NOMO-1 treated with DMSO at 0.1 percent for 48 hours (cell line): ENCODE results near the gene CAMTA1.

Source experiments
- DNase-seq: peaks from one replicate; lab custom pipeline; 2025; ENCODE audit not compliant: unreplicated experiment; lab: John Stamatoyannopoulos, UW

CAMTA1 gene

DNA sequence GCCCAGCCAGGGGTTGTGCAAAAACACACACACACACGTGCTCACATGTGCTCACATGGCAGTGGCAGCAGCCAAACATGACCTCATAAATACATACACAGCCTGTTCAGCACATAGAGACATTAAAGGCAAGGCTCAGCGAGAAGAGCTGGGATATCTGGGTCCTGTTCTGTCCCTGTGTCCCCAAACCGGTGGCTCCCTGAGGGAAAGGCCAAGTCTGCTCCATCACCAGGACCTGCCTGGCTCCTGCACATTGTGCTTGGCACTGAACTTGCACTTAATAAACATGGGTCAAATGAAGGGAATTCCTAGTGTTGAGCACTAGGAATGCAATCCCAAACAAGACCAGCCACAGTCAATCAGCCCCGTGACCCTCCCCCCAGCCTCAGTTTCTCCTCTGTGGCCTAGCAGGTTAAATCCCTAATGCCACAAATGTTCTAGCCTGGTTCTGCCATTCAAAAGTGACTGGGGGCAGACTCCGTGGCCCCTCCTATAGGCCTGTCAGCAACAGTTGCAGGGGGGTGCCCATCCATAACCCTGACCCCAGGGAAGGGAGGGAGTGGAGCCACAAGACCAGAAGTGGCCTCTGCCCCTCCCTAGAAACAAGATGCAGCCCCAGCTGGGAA, 825.0 kb downstream of the CAMTA1 start:
- no peak for DNase-seq

DNA sequence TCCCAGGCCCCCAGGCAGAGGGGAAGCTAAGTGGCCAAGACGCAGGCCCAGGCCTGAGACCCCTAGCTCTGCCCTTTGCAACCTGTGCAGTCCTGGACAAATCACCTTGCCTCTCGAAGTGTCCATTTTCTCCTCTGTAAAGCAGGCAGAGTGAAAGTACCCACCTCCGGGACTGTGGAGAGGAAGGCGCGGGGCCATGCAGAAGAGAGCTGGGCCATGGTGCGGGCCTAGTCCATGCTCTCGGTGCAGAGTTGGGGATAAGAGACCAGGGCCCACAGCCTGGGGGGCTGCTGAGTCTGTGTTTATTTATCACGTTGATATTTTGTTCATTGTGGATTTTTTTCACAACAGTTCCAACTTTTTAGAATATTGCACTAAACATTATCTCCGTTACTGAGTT, 825.7 kb downstream of the CAMTA1 start:
- no peak for DNase-seq

DNA sequence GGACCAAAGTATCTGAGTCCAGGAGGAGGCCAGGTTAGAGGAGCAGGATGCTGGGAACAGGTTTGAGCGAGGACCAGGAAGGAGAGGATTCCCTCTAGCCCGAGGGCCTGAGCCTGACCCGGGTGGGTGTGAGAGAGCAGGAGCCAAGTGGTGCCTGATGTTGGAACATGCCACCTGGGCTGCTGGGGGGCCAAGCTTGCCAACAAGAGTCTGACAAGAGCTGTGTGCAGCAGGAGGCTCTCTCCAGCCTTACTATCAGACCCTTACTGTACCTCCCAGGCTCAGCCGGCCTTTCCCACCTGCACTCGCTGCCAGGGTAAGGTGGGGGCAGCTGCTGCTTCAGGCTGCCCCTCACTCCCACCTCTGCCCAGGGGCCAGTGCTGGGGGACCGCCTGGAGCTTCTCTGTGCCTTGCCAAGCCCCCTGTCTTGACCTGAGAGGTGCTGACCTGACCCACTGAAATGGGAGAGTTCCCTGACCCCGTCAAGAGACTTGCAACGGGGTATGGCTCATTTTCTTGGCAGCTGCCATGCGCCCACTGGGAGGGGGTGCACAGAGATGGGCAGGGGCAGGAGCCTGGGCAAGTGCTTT, 826.3 kb downstream of the CAMTA1 start:
- DNase-seq: no peak

- no peak for DNase-seq
These were observed 828.0 kb downstream of the CAMTA1 start for GRCh38 chr1:7613106-7613850.

- no peak for DNase-seq
These were observed 828.6 kb downstream of the CAMTA1 start for GRCh38 chr1:7613851-7614205.

DNA sequence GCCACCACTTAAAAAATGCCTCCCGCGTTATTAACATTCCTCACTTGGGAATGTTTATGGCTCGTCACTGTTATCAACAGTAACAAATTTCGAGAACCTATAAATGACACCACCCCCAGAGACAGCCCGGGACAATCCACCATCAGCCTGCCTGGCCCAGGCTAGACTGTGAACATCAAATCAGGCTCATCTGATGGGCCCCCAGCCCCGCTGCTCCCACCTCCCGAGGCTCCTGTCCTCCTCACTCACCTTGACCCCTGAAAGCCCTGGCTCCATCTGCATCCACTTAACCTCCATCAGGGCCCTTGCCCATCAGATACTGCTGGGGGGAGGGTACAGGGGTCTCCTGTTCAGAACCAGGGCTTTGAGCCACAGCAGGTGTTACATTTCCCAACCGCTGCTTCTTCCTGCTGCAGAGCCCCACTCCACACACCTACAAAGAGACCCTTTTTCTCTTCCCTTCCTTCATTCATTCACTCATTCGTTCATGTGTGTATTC, 829.4 kb downstream of the CAMTA1 start:
- no peak for DNase-seq

DNA sequence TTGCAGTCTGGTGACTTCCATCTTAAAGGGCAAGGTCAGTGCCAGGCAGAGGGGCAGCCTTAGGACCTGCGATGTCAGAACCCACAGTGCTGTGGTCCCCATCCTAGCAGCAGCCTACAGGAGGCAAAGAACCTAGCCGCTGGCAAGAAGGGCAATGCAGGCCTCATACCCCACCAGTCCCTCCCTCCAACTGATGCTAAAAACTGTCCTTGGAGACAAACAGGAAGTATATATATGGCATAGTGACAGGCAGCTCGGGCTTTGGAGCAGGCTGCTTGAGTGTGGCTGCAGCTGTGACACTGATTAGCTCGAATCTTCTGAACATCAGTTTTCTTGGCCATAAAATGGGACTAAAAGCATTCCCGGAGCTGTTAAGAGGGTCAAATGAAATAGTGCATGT, 829.9 kb downstream of the CAMTA1 start:
- DNase-seq: no peak

- DNase-seq: peak; percentile 17
These were observed 831.0 kb downstream of the CAMTA1 start for GRCh38 chr1:7616076-7616832.

DNA sequence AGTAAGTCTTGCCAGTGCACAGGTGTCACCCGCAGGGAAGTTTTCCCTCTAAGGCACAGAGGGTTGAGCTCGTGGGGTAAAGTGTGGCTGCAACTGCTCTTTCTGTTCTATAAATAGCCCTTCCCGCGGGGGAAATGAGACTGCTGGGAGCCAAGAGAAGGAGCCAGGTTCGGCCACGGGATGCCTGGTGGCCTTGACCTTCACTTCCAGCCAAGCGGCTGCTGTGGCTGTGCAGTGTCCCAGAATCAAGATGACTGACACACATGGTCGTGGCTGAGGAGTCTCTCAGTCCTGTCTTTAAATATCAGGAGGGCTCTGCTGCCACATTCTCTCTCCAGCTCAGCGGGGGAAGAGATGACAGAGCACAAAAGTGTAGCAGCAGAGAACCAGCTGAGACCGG, 831.7 kb downstream of the CAMTA1 start:
- no peak for DNase-seq

DNA sequence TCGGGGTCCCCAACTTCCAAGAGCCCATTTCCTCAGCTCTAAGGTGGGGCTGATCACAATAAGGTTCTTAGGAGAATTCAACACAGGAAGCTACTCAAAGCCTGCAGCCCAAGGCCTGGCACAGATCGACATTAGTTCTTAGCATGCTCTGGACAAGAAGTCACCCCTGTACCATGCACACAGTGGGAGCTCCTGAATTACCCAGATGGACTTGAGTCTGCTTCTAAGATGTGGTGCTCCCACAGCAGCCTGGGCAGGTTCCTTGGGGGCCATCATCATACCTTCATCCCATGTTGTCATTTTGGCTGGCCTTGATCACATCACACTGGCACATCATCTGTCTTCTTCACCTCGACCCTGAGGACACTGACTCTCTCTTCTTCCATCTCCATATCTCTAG, 832.6 kb downstream of the CAMTA1 start:
- DNase-seq: no peak

DNA sequence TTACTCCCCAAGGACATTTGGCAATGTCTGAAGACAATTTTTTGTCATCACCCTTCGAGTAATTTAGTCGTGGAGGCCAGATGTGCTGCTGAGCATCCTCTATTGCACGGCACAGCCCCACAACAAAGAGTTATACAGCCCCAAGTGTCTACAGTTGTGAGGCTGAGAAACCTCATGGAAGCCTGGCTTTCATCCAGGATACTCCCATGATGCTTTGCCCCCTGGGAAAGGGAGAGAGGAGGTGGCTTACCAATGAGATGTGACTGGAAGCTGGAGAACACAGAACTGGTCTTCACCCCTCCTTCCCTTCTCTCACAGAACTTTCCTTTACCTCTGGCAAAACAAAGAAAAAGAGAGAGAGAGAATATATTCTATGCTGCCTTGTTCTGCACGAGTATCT, 834.9 kb downstream of the CAMTA1 start:
- DNase-seq: no peak

- DNase-seq: peak; percentile 36
These were observed 836.3 kb downstream of the CAMTA1 start for GRCh38 chr1:7621334-7622219.

DNA sequence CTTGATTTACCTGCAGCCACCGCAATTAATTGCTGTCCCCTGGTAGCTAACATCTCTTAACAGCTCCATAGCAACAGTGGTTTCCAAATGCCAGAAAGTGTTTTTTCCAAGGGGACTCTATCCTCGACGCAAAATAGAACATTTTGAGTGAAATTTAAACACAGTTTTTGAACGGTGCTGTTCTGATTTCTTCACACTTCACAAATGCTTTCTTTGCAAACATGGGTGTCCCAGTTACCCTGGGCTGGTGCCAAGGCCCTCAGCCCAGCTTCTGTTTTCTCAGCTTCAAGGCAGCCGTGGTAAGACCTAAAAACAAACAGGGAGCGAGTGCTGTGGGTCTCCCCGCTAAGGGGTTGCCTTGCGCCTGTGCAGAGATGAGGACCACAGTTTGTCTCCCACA, 838.6 kb downstream of the CAMTA1 start:
- DNase-seq: no peak

DNA sequence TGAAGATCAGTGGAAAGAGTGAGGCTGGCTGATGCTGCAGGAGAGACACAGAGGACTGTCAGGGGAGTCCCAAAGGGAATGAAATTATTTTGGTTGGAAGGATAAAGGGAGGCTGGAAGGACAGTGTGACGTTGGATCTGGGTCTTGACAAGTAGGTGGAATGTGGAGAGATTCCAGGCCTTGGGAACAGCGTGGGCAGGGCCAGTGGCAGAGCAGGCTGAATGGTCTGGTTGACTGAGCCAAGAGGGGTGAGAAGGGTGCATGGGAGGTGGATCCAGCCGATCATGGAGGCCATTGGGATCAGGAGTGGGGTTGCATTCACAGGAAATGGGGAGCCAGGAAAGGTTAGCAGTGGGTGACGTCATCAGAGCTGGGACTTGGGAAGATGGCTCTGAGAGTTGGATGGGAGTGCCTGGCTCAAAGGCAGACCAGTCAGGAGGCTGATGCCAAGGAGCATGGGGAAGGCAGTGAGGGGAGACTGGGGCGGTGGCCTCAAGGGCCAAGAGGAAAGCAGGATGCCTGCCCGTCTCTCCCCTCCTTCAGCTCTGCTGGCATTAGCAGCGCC, 839.6 kb downstream of the CAMTA1 start:
- DNase-seq: no peak

- DNase-seq: no peak
These were observed 840.1 kb downstream of the CAMTA1 start for GRCh38 chr1:7625401-7625800.

DNA sequence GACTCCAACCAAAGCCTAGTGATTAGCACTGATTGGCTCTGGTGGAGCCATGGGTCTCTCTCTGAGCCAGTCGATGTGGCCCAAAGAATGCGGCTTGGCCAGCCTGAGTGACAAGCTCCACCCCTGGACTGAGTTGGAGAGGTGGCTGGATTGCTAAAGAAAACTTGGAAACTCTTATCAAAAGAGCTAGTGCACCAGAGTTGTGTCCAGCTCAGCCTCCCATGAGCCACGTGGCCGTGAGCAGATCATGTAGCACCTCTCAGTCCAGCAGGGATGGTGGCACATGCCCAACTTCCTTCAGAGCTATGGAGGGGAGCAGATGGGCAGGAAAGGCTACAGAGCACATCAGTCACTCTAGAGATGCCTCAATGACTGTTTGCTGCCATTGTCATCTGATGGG, 843.0 kb downstream of the CAMTA1 start:
- DNase-seq: no peak

DNA sequence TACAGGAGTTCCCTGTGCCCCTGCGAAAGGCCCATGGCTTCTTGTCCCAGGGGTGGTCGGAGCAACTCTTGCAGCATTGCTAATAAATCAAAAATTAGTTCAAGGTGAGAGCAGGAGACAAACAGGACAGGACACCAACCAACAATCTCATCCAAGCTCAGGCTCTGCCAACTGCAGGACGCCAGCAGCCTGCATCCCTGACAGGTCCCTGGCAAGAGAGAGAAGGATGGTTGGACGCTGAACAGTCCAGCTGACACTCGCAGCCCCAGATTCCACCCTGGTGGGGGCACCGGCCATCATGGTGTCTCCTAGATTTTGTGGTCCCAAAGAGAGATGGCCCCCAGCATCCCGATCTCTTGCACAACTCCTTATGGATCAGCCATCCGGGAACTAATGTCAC, 843.8 kb downstream of the CAMTA1 start:
- DNase-seq: no peak

GRCh38 chr1:7629465-7630195, 844.4 kb downstream of the CAMTA1 start:
- DNase-seq: no peak

DNA sequence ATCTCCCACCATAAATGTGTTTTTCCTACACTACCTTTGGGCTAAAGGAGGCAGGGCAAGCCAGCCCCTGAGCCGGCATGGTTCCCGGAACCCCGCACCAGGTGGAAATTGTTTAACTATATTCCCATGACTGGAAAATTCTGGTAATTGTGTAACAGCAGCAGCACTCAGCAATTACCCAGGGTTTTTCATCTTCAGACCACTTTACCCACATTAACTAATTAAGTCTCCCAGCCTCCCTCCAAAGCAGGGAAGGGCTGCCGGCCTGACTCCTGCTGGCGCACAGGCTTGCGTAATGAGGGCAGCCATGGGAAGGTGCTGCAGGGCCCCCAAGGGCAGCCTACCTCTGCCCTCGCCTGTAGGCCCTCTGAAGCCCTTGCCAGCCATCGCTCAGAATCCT, 845.1 kb downstream of the CAMTA1 start:
- DNase-seq: no peak

GRCh38 chr1:7632176-7632575, 846.9 kb downstream of the CAMTA1 start:
- DNase-seq: no peak
